ENCODE measurements around the gene ACTN1. TPM values are rescaled to one million over a fixed set of nuclear protein-coding genes. Genes with fewer than 3 reads are reported as not detected.

Gene ACTN1
- total RNA-seq, 4 donors from 2014 or later = 118 to 145 (median 131) TPM

DNA sequence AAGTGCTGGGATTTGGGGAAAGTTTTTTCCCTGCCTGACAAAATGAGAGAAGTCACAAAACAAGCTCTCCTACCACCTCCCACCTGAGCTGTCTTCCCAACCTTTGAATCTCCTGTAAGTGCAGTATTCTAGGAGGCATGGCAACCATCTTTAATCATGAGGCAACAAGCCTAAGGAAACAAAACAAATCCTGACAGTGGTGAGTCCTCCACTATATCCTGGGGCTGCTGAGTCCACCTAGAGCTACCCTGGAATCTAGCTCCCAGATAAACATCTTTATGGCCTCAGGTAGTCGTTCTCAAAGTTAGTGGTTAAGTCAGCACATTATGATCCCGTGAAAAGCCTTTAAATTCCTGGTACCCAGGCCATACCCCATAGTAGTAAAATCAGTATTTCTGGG is 22.3 kb upstream of the ACTN1 start:
- Histone ChIP-seq H3K9me3 (no peaks in the 10 kb centered on the region), H3K4me3 (no peak overlapping the region), H3K36me3 (no peaks in the 10 kb centered on the region), H3K4me1 (peaks cover 12 to 24% (median 13%) of the 10 kb centered on the region in 3 donors), H3K27ac (no peak overlapping the region), H3K27me3 (no peaks in the 10 kb centered on the region)
- no peak for DNase-seq
- TF ChIP-seq POLR2A (IDR thresholded peaks at IDR 0.05) = no peak
- TF ChIP-seq, protein P1, sequence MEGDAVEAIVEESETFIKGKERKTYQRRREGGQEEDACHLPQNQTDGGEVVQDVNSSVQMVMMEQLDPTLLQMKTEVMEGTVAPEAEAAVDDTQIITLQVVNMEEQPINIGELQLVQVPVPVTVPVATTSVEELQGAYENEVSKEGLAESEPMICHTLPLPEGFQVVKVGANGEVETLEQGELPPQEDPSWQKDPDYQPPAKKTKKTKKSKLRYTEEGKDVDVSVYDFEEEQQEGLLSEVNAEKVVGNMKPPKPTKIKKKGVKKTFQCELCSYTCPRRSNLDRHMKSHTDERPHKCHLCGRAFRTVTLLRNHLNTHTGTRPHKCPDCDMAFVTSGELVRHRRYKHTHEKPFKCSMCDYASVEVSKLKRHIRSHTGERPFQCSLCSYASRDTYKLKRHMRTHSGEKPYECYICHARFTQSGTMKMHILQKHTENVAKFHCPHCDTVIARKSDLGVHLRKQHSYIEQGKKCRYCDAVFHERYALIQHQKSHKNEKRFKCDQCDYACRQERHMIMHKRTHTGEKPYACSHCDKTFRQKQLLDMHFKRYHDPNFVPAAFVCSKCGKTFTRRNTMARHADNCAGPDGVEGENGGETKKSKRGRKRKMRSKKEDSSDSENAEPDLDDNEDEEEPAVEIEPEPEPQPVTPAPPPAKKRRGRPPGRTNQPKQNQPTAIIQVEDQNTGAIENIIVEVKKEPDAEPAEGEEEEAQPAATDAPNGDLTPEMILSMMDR (IDR thresholded peaks at IDR 0.05) = no peak
- intact Hi-C loops (cut with DNase I) = no loop called here
- WGBS, 2 donors = 69 to 74% methylated on average over 2 of the region's 2 CpGs

DNA sequence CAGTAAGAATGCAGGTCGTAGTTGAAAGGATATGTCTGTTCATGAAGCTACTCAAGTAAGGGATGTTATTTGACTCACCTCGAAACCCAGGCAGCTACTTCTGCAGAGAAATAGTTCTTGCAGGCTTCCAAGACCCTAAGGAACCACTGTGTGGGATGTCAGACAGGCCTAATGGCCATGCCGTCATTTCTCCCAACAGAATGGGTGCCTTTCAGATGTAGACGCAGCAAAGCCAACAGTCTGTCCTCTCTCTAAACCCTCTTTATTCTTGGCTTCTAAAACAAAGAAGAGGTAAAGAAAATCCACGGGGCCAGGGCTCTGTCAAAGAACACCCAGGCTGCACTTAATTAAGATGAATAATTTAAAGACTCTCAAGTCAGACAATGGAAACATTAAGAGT is 19.0 kb upstream of the ACTN1 start:
- peaks cover 0 to 5% (median 0%) of the 10 kb centered on the region in 3 donors for H3K4me1 ChIP-seq
- no peak overlapping the region for H3K27ac ChIP-seq
- no peak for DNase-seq
- 65 to 79% methylated on average over 4 to 5 of the region's 5 CpGs for WGBS, 2 donors
- TF ChIP-seq POLR2A (IDR thresholded peaks at IDR 0.05) = no peak
- TF ChIP-seq, protein P1 (IDR thresholded peaks at IDR 0.05) = no peak
- H3K9me3 ChIP-seq = no peaks in the 10 kb centered on the region
- no peak overlapping the region for H3K4me3 ChIP-seq
- intact Hi-C loops (cut with DNase I) = no loop called here
- H3K36me3 ChIP-seq = no peaks in the 10 kb centered on the region
- H3K27me3 ChIP-seq = no peaks in the 10 kb centered on the region

DNA sequence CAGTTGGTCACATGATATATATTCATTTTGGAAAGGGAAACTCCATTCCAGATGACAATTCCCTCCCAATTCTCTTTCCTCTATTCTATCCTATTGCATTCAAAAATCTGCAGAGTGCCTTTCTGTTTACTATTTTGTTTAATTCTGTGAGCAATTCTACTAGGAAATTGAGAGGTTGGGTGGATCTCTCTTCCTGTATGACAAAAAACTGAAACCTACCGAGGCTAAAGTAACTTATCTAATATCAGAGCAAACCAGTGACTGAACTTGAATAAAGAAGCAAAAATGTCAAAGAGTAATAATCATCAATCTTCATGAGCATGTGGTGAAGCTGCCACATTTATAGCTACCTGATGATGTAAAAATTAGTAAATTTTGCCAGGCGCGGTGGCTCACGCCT is 16.6 kb upstream of the ACTN1 start:
- no peaks in the 10 kb centered on the region for H3K27me3 ChIP-seq
- TF ChIP-seq POLR2A (IDR thresholded peaks at IDR 0.05) = no peak
- TF ChIP-seq, protein P1 (IDR thresholded peaks at IDR 0.05) = no peak
- H3K36me3 ChIP-seq = no peaks in the 10 kb centered on the region
- no peak overlapping the region for H3K27ac ChIP-seq
- H3K4me1 ChIP-seq = no peaks in the 10 kb centered on the region
- no peak for DNase-seq
- intact Hi-C loops (cut with DNase I) = no loop called here
- no peaks in the 10 kb centered on the region for H3K9me3 ChIP-seq
- H3K4me3 ChIP-seq = no peak overlapping the region
- 85 to 86% methylated on average over 4 of the region's 4 CpGs for WGBS, 2 donors

DNA sequence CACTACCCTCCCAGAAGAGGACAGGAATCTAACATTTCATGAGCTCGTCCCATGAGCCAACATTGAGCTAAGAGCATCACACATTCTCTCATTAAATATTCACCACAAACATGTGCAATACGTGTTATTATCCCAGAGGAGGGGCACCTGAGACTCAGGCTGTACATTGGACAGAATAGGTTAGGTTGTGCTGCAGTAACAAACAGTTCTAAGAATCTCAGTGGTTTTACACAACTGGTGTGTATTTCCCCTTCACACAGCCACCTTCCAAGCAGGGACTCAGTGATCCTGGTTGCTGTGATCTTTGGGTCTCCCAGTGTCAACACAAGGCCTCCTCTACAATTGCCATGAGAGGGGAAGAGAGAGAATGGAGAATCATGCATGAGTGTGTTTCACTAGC is 15.0 kb upstream of the ACTN1 start:
- no peak for DNase-seq
- no peaks in the 10 kb centered on the region for H3K27me3 ChIP-seq
- H3K36me3 ChIP-seq = no peaks in the 10 kb centered on the region
- no peaks in the 10 kb centered on the region for H3K4me1 ChIP-seq
- H3K4me3 ChIP-seq = no peak overlapping the region
- 85 to 87% methylated on average over 2 of the region's 2 CpGs for WGBS, 2 donors
- H3K9me3 ChIP-seq = no peaks in the 10 kb centered on the region
- intact Hi-C loops (cut with DNase I) = no loop called here
- TF ChIP-seq, protein P1 (IDR thresholded peaks at IDR 0.05) = no peak
- TF ChIP-seq POLR2A (IDR thresholded peaks at IDR 0.05) = no peak
- no peak overlapping the region for H3K27ac ChIP-seq

DNA sequence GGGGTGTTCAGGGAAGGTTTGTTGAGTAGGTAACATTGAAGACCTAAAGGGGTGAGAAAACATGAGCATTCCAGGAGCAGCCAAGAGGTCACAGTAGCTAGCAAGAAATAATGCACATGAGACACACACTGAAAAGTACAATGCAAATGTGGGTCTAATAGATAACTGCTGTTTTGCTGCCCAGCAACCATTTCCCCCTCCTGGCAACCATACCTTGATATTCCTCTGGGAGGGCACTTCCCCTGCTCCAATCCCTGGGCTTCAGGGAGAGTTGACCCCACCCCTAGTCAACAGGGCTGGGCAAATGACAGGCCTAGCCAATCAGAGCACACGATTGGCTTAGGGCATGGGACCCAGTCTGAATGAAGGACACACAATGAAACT is 8.5 kb upstream of the ACTN1 start:
- 77 to 100% methylated on average over 1 of the region's 1 CpG for WGBS, 2 donors
- no peaks in the 10 kb centered on the region for H3K4me1 ChIP-seq
- no peak overlapping the region for H3K27ac ChIP-seq
- H3K4me3 ChIP-seq = no peak overlapping the region
- no peak for TF ChIP-seq POLR2A (IDR thresholded peaks at IDR 0.05)
- TF ChIP-seq, protein P1 (IDR thresholded peaks at IDR 0.05) = no peak
- no peaks in the 10 kb centered on the region for H3K36me3 ChIP-seq
- no peaks in the 10 kb centered on the region for H3K9me3 ChIP-seq
- intact Hi-C loops (cut with DNase I) = loop anchor here (10.0 kb wide), 1 partner anchor 57 kb away; no protein-coding TSS in a partner anchor
- no peak for DNase-seq
- H3K27me3 ChIP-seq = no peaks in the 10 kb centered on the region

Data from esophagus squamous epithelium (tissue), 5 donors.